NCI-H526 (cell line): ENCODE data around the gene LILRA2.
A peak's percentile ranks its signal among the peaks of the same experiment; 100 is the strongest.
"Not testable (repeated sequence)": the region's sequence is repeated elsewhere in the genome, so short reads cannot be mapped to it uniquely, and the experiment has no call there.

Experiments used
- DNase-seq, 2 experiments: peaks; one replicate each; lab custom pipeline; 2025; lab: John Stamatoyannopoulos, UW

The LILRA2 gene

DNA sequence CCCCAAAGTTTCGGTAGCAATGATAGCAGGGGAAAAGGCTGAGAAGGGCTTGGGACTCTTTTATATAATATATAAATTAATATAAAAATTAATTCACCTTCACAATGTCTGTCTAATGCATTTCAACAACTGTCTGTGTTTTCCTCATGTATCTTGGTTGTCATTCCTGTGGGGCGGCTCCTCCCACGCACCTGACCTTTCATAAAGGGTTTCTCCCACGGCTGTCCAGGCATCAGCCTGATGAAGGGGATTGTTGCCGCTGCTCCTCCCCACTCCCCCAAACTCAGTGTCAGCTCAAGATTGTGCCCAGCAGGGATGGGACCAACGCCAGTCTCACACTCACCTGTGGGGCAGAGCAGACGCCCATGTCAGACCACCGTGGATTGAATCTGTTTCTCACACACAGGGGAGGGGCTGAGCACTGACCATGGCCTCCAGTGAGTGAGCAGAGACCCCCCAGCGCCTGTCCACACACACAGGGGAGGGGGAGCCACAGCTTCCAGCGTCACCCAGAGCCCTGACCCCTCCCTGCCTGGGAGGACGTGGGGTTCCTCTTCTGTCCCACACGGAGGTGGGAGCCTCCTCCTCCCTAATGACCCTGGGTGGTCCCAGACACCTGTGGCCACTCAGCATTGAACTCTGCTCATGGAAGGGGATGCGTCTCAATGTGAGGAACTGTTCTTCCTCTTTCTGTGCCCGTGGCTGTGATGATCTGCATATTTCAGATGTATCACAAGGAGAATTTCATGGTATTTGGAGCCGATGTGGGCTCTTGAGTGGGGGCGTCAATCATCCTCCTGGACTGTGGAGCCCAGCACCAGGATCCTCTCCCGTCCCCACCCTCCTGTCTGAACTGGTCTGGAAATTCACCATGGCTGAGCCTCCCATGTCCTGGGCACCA, 1.6 kb upstream of the LILRA2 start:
- not testable (repeated sequence) for DNase-seq

DNA sequence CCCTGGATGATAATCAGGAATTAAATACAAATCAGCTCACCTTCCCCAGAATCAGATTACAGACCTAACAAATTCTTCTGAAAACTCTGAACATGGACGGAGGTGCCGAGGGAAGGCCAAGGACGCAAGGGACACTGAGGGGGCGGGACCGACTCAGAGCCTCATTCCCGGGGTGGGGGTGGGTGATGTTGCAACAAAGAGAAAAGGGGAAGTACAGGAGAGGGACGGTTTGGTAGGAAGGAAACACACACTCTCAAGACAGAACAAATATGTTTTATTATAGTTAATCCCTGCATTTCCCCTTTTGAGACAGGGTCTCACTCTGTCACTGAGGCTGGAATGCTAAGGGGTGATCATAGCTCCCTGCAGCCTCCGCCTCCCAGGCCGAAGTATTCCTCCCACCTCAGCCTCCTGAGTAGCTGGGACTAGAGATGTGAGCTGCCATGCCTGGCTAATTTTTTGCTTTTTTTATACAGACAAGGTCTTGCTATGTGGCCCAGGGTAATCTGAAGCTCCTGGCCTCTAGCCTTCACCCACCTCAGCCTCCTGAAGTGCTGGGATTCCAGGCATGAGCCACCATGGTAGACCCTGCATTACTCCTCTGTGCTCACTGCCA, 786 bp upstream of the LILRA2 start:
- no peak for DNase-seq

DNA sequence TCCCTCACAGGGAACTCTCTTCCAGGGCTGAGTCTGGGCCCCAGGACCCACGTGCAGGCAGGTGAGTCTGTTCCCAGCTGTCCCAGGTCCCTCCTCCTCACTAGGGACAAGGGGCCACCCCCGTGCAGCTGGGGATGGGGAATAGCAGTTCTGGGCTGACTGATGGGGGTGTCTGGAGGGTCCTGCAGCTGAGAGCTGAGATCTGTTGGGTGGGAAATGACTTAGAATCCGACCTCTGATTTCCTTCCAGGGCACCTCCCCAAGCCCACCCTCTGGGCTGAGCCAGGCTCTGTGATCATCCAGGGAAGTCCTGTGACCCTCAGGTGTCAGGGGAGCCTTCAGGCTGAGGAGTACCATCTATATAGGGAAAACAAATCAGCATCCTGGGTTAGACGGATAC, 461 bp downstream of the LILRA2 start:
- no peak for DNase-seq

DNA sequence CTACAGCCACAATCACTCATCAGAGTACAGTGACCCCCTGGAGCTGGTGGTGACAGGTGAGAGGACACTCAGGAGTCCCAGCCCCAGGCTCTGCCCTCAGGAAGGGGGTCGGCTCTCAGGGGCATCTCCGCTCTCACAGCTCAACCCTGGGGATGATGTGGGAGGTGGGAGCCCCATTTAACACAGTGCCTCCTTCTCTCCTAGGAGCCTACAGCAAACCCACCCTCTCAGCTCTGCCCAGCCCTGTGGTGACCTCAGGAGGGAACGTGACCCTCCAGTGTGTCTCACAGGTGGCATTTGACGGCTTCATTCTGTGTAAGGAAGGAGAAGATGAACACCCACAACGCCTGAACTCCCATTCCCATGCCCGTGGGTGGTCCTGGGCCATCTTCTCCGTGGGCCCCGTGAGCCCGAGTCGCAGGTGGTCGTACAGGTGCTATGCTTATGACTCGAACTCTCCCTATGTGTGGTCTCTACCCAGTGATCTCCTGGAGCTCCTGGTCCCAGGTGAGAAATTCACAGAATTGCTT, 1.0 kb downstream of the LILRA2 start:
- no peak for DNase-seq

DNA sequence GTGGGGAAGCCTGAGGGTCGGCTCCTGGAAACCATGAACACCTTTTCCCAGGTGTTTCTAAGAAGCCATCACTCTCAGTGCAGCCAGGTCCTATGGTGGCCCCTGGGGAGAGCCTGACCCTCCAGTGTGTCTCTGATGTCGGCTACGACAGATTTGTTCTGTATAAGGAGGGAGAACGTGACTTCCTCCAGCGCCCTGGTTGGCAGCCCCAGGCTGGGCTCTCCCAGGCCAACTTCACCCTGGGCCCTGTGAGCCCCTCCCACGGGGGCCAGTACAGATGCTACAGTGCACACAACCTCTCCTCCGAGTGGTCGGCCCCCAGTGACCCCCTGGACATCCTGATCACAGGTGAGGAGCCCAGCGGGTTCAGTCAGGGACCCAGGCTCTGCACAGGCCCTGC, 1.6 kb downstream of the LILRA2 start:
- not testable (repeated sequence) for DNase-seq

DNA sequence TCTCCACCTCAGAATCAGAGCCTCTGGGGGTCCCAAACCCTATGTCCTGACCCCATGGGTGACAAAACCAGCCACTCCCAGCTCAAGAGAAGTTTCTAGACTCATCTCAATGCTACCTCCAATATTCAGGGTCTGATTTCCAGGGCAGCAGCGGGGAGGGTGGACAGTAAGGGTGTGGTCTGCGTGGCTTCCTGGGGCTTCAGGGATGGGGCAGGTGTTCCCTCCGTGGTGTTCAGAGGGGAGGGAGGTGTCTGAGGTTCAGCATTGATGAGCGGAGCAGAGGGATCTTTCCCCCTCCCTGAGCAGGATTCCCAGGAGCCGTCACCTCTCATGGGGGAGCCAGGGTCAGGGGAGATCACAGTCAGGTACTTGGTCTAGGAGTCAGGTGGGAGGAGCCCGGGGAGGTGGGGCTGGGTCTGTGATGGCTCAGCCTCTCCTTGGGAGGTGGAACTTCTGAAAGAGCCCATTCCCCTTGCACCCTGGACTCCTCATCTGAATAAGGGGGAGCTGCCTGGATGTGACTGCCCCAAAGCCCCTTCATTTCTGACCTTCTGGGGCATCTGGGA, 2.9 kb downstream of the LILRA2 start:
- DNase-seq, result no peak

DNA sequence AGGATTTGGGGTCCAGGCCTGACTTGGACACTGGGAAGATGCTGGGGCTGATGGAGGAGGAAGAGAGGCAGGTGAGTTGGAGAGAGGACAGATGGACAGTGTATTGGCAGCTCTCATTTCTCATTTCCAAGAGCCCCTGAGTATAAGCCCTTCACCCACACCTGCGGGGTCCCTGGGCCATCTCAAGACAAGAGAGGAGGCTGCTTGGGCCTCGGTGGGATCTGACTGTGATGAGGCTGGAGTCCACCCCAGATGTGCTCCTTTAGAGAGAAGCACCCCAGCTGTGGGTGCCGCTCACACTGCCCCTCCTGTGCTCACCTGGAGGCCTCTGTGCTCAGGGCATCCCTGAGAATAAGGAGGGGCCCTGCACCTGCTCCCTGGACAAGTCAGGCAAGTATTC, 3.7 kb downstream of the LILRA2 start:
- DNase-seq, result no peak

DNA sequence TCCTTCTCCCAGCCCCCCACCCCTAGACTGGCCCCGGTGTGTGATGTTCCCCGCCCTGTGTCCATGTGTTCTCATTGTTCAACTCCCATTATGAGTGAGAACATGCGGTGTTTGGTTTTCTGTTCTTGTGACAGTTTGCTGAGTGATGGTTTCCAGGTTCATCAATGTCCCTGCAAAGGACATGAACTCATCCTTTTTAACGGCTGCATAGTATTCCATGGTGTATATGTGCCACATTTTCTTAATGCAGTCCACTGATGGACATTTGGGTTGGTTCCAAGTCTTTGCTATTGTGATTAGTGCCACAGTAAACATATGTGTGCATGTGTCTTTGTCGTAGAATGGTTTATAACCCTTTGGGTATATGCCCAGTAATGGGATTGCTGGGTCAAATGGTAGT, 4.7 kb downstream of the LILRA2 start:
- DNase-seq, result not testable (repeated sequence)

DNA sequence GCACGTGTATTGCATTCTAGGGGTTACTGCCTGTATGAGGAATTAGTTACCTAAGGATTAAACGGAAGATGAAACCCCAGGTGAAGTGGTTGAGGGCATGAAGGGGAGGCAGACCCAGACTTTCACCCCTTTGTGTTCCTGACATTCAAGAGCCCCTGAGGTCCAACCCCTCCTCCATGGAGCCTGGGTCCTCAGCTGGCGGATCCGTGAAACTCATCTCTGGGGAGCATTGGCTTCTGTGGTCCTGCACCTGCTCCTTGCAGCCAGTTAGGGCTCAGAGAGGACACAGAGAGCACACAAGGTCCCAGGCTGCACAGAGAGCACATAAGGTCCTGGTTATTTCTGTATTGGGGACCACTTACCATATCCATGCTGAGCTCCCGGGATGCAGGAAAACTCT, 12.8 kb downstream of the LILRA2 start:
- no peak for DNase-seq

DNA sequence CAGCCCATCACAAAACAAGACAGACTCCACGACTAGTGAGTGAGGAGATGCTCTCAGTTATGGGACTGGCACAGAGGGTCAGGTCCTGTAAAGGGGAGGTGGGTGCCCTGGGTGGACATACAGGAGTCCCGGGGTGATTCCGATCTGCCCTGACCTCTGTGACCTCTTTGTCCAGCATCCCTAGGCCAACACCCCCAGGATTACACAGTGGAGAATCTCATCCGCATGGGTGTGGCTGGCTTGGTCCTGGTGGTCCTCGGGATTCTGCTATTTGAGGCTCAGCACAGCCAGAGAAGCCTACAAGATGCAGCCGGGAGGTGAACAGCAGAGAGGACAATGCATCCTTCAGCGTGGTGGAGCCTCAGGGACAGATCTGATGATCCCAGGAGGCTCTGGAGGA, 13.4 kb downstream of the LILRA2 start:
- no peak for DNase-seq

DNA sequence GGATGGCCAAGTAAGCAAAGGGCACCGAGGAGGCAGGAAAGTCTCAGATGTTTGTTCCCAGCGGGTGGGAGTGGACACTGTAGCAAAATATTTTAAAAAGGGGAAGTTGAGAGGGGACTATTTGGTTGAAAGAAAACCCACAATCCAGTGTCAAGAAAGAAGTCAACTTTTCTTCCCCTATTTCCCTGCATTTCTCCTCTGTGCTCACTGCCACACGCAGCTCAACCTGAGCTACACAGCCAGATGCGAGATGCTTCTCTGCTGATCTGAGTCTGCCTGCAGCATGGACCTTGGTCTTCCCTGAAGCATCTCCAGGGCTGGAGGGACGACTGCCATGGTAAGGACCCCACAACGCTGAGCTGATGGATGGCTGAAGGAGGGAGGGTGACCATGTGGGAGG, 19.9 kb downstream of the LILRA2 start, which contains the start of gene LILRA1:
TSS of gene LILRA1 (plus strand) at position 188 of the 400 bp plus-strand sequence. CDS start 613 bp downstream, outside the sequence.
- DNase-seq, result not testable (repeated sequence)

DNA sequence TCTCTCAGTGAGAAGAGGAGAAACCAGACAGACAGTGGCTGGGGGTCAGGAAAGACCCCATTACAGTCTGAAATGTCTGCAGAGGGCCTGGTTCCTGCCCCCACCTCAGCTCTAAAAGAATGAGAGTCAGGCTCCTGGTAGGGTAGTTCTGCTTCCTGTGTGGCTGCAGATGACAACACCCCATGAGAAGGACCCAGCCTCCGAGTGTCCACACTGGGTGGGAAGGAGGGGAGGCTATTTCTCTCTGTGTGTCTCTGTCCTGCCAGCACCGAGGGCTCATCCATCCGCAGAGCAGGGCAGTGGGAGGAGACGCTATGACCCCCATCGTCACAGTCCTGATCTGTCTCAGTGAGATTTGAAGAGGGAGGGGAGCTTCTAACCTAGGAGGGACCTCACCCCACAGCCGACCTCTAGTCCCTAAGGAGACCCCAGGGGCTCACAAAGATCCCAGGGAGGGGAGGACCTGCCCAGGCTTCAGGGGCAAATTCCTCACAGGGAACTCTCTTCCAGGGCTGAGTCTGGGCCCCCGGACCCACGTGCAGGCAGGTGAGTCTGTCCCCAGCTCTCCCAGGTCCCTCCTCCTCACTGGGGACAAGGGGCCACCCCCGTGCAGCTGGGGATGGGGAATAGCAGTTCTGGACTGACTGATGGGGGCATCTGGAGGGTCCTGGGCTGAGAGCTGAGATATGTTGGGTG, 20.5 kb downstream of the LILRA2 start:
- DNase-seq, result not testable (repeated sequence)

DNA sequence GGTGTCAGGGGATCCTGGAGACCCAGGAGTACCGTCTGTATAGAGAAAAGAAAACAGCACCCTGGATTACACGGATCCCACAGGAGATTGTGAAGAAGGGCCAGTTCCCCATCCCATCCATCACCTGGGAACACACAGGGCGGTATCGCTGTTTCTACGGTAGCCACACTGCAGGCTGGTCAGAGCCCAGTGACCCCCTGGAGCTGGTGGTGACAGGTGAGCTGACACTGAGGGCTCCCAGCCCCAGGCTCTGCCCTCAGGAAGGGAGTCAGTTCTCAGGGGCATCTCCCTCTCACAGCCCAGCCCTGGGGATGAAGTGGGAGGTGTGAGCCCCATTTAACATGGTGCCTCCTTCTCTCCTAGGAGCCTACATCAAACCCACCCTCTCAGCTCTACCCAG, 21.1 kb downstream of the LILRA2 start:
- no peak for DNase-seq

DNA sequence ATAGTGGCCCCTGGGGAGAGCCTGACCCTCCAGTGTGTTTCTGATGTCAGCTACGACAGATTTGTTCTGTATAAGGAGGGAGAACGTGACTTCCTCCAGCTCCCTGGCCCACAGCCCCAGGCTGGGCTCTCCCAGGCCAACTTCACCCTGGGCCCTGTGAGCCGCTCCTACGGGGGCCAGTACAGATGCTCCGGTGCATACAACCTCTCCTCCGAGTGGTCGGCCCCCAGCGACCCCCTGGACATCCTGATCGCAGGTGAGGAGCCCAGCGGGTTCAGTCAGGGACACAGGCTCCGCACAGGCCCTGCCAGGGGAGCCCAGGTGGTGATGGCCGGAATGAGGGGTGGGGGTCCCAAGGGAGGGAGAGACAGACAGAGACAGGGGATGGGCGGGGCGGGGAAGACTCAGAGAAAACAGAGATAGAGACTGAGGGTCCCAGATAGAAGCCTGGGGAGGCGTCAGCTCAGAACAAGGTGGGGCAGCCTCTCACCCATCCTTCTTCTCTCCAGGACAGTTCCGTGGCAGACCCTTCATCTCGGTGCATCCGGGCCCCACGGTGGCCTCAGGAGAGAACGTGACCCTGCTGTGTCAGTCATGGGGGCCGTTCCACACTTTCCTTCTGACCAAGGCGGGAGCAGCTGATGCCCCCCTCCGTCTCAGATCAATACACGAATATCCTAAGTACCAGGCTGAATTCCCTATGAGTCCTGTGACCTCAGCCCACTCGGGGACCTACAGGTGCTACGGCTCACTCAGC, 22.3 kb downstream of the LILRA2 start:
- not testable (repeated sequence) for DNase-seq

DNA sequence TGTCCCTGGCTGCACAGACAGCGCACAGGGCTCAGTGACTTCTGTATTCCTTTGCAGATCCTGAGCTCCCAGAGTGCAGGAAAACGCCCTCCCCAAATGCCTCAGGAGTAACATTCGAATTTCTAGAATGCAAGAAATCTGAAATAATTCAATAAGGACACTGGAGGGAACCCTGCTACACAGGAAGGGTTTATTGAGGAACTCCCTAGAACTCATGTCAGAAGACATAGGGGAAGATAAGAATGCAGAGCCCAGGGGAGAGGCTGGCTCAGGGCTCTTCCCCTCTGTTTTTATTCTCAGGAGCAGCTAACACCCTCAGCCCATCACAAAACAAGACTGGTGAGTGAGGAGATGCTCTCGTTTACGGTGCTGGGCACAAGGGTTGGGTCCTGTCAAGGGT, 26.6 kb downstream of the LILRA2 start:
- DNase-seq, result no peak

DNA sequence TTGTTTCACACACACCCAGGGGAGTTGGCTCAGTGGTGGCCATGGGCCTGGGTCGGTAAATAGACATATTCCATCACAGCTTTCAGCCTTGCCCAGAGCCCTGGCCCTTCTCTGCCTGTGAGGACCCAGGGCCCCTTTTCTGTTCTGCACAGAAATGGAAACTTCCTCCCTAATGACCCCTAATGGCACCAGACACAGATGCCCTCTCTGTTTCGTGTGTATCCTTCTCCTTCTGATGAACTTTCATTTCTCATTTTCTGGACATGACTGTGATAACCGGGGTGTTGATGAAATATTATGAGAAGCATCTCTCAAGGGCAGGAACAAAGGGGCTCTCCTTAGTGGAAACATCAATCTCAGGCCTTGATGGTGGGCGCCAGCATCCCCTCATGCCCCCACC, 32.6 kb downstream of the LILRA2 start:
- no peak for DNase-seq

DNA sequence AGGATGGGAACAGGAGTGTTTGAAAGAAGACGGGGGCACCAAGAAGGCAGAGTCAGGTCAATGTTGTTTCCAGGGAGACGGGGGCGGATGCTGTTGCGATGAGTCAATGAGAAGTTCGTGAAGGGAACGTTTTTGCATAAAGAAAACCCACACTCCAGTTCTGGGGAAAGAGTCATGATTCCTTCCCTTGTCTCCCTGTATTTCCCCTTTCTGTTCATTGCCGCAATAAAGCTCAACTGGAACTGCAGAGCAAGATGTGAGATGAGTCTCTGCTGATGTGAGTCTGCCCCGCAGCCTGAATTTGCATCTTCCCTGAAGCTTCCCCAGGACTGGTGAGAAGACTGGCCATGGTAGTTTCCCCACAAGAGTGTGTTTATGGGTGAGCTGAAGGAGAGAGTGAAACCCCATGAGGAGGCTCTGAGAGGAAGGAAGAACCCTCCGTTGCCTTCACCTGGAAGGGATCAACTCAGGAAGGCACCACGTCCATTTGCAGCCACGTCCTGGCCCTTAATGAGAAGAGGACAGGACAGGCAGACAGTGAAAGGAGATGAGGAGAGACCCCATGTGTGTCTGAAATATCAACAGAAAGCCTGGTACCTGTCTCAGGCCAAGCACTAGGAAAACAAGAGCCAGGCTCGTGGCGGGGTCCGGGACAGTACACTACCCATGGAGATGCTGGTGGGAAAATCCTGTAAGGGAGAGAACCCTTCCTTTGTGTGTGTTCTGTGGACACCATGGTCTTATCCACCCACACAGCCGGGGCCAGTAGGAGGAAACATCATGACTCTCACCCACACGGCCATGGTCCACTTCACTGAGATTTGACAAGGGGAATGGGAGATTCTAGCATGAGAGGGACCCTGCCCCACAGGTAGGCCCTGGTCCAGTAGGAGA, 33.5 kb downstream of the LILRA2 start:
- DNase-seq, result peak; percentile 22 to 40

DNA sequence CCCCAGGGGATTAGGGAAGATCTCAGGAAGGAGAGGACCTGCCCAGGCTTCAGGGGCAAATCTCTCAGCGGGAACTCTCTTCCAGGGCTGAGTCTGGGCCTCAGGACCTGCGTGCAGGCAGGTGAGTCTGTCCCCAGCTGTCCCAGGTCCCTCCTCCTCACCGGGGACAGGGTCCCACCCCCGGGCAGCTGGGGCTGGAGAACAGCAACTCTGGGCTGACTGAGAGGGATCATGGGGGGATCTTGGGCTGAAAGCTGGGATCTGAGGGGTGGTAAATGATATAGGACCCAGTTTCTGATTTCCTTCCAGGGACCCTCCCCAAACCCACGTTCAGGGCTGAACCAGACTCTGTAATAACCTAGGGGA, 34.2 kb downstream of the LILRA2 start:
- DNase-seq, result no peak

DNA sequence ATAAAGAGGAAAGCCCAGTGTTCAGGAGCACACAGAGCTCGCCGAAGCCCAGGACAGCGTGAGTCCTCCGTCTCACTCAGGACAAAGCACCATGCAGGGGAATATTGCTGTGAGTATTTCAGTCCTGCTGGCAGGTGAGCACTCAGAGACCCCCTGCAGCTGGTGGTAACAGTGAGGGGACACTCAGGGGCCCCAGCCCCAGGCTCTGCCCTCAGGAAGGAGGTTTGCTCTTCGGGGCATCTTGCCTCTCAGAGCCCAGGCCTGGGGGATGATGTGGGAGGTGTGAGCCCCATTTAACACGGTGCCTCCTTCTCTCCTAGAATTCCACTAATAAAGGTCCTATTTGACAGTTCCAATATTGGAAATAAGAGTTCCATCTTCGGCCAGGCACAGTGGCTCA, 34.6 kb downstream of the LILRA2 start:
- no peak for DNase-seq

DNA sequence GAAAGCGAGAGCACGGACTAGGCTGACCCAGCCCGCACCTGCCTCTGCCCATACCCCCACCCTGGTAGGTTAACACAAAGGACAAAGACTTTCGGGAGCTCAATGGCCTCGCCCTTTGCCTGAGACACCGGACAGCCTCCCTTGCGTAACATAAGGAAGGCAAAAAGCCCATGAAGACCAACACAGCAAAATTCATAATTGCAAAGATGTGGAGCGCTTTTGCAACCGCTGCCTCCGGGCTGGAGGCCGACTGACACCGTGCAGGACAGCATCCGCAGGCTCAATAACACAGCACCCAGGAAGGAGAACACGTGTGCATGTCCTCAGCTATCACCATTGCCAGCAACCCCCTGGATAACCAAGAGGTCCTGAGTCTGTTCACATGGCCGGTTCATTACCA, 35.2 kb downstream of the LILRA2 start:
- no peak for DNase-seq
